GM21447 (cell line): ENCODE measurements around the gene ARRDC3.
A peak's percentile ranks its signal among the peaks of the same experiment; 100 is the strongest.
"Not testable (repeated sequence)": the region's sequence is repeated elsewhere in the genome, so short reads cannot be mapped to it uniquely, and the experiment has no call there.

Source experiments
- ATAC-seq: cut with Tn5 transposase; IDR thresholded peaks from one replicate; pipeline ENCODE4 v1.9.1; 2021; ENCODE audit not compliant: unreplicated experiment

ARRDC3 gene

DNA sequence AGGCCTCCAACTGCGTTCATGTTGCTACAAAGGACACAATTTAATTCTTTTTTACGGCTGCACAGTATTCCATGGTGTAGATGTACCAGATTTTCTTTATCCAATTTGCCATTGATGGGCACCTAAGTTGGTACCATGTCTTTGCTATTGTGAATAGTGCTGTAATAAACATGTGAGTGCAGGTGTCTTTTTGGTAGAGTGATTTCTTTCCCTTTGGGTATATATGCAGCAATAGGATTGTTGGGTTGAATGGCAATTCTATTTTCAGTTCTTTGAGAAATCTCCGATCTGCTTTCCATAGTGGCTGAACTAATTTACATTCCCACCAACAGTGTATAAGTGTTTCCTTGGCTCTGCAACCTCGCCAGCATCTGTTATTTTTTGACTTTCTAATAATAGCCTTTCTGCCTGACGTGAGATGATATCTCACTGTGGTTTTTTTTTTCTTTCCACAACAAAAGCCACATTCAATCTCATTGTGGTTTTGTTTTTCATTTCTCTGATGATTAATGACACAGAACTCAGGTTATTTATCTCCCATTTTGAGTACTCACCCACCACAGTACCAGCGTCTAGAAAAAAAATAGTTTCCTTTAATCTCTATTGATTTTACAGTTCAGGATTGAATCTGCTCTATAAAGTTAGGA, 21.9 kb downstream of the ARRDC3 start:
- ATAC-seq, result peak; percentile 78

GRCh38 chr5:91359962-91360609, 23.0 kb downstream of the ARRDC3 start:
- ATAC-seq, result no peak

DNA sequence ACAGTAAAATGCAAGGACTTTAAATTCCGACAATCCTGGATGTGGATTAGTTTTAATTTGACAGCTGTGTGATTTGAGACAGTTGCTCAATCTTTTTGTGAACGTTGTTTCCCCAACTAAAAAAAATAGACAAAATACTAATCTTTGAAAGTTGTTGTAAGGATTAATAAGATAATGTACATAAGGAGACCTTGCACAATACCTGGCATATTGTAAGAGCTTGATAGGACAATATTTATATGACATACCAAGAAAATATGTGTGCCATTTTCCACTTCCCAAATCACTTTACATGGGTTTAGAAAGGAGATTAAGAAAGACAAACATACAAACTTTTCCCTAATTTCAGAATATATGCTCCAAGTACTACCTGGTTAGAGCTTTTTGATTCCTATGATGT, 25.3 kb downstream of the ARRDC3 start:
- ATAC-seq, result no peak

DNA sequence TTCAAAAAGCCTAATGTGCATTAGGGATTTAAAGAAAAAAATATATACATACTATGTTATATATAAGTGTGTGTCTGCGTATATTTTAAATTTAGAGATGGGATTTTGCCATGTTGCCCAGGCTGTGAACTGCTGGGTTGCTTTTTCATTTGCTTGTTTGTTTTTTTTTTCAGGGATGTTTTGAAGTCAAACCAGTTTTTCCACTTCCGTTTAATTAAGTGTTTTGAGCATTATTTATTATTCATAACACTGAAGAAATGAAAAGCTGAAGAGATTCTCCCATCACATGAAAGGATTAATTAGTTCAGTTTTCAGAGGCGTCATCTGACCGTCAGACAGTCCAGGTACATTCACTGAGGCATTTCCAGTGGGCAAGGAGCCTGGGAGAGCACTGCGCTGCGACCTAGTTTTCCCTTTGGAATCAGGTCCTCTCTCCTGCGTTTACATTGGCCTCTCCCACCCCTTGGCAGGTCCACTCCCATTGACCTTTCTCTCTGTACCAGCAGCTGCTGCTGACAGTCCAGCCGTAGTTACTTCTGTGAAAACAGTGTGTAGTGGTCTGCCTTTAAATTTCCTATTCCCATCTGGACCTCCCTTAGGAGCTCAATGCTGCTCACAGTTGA, 26.0 kb downstream of the ARRDC3 start:
- ATAC-seq, result no peak

- ATAC-seq, result peak; percentile 52
Observed at GRCh38 chr5:91354867-91355266, 28.2 kb downstream of the ARRDC3 start.

- no peak for ATAC-seq
Observed at GRCh38 chr5:91352831-91353695, 30.1 kb downstream of the ARRDC3 start.

DNA sequence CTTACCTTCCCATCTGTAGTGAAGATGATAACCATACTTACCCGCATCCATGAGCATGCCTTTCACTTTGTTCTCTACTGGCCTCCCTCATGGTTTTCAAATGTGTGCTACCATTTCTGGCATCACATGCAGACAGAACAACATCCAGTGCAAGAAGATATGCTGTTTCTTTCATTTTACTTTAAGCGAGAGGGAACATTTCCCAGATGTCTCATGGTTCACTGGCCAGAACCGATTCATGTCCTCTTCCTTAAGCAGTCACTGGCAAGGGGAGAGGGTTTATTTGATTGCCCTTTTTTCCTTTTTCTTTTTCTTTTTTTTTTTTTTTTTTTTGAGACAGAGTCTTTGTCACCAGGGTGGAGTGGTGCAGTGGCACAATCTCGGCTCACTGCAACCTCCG, 37.7 kb downstream of the ARRDC3 start:
- no peak for ATAC-seq

GRCh38 chr5:91344661-91345200, 38.4 kb downstream of the ARRDC3 start:
- not testable (repeated sequence) for ATAC-seq

DNA sequence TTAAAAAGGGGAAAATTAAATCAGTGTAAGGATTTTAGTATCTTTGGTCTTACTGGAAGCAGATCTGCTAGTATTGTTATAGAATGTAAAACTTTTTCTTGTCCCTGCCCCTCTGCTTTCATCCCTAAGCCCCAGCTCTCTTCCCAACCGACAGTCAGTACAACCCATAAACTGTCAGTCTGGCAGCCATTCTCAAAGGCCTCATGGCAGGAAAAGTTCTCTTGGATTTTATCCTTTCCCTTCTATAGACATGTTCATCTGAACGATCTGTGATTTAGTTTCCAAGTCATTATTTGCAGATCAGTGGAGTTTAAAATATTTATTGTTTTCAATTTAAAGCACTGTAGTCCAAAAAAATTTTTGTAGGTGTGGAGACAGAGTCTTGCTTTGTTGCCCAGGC, 39.2 kb downstream of the ARRDC3 start:
- ATAC-seq, result no peak

GRCh38 chr5:91342931-91343330, 40.2 kb downstream of the ARRDC3 start:
- not testable (repeated sequence) for ATAC-seq

- no peak for ATAC-seq
Observed at GRCh38 chr5:91341154-91341553, 42.0 kb downstream of the ARRDC3 start.

GRCh38 chr5:91340532-91340931, 42.6 kb downstream of the ARRDC3 start:
- ATAC-seq, result no peak

GRCh38 chr5:91339063-91339705, 43.9 kb downstream of the ARRDC3 start:
- no peak for ATAC-seq

DNA sequence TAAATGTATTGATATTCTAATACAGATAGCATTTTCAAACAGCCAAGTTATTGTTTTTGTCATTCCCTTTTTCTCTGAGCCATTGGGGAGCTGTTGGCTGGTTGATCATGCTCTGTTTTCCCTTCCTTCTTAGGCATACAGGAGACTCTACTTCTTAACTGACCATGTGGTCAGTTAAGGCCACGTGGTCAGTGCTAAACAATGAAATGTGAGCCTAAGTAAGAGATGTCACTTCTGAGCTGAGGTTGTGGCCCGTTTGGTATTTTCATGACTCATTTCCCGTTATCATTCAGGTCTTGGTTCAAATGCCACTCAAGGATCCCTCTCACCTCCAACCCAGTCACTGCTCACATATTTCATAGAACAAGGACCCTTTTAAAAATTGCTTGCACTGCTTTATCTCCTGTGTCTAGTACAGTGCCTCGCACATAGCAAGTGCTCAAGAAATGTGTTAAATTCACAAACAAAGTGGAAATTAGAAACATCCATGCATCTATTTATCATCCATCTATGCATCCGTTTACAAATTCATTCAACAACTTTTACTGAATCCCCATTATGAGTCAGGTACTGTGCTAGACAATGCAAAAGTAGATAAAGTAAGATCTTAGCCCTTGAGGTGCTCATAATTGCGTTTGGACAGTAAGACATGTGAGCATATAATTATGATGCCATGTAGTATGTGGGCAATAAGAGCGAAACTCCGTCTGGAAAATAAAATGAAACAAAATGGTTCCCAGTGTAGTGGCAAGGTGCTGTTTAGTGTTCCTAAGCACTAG, 50.7 kb downstream of the ARRDC3 start:
- ATAC-seq, result peak; percentile 70

- no peak for ATAC-seq
Observed at GRCh38 chr5:91331705-91332104, 51.4 kb downstream of the ARRDC3 start.

DNA sequence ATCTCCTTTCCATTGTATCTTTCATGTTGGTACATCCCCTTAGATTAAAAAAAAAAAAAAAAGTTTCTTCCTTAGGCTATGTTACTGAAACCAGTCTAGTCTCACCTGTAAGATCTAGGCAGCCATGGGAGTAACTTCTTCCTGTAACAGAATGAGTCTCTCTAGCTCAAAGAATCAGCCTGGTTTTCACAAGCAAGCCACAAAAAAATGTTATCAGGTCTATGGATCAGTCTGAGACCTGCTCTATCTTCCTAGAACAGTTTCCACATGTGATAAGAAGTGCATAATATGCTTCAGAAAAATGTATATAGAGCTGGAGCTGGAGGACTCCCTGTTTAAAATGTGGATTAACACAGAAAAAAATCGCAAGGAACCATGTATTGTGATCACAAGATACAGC, 53.8 kb downstream of the ARRDC3 start:
- ATAC-seq, result no peak

DNA sequence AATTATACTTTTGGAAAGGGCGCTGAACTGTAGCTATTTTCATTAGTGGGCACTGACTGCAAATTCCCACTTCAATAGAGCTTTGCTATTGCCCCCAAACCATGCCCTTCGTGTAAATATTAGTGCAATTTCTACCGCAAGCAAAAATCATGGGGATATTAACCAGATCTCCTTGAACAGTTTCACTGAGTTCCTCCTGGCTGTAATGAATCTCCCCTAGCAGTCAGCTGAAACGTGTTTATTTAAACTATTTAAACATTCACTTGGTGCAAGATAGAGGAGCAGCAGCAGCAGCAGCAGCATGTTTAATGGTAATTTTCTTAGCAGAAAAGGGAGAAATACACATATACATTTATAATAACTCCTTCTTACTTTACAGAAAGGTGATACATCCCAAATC, 54.4 kb downstream of the ARRDC3 start:
- ATAC-seq, result no peak

- not testable (repeated sequence) for ATAC-seq
Observed at GRCh38 chr5:91322981-91323380, 60.1 kb downstream of the ARRDC3 start.

DNA sequence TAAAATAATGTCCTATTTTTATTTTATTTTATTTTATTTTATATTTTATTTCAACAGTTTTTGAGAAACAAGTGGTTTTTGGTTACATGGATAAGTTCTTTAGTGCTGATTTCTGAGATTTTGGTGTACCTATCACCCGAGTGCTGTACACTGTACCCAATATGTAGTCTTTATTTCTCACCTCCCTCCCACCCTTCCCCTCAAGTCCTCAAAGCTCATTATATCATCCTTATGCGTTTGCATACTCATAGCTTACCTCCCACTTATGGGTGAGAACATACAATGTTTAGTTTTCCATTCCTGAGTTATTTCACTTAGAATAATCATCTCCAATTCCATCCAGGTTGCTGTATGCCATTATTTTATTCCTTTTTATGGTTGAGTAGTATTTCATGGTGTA, 63.5 kb downstream of the ARRDC3 start:
- ATAC-seq, result no peak

DNA sequence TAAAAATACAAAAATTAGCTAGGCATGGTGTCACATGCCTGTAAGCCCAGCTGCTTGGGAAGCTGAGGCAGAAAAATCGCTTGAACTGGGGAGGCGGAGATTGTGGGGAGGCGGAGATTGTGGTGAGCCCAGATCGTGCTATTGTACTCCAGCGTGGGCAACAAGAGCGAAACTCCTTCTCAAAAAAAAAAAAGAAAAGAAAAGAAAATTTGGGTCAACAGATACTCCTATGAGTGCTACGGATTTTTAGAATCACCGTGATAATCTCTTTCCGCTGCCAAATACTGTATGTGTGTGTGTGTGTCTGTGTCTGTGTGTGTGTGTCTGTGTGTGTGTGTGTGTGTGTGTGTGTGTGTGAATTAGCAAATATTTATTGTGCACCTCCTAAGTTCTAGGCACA, 64.4 kb downstream of the ARRDC3 start:
- no peak for ATAC-seq
